ENCODE measurements around the gene IFNG.
"Not testable (repeated sequence)": the region's sequence is repeated elsewhere in the genome, so short reads cannot be mapped to it uniquely, and the experiment has no call there.

Gene IFNG

DNA sequence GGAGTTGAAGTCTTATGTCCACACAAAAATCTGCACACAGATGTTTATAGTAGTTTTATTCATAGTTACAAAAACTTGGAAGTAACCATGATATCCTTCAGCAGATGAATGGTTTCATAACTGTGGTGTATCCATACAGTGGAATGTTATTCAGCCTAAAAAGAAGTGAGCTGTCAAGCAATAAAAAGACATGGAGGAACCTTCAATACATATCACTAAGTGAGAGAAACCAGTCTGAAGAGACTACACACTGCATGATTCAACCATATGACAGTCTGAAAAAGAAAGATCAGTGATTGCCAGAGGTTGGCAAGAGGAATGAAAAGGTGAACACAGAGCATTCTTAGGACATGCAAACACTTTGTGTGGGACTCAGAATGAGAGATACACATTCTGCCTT, 18.6 kb upstream of the IFNG start:
- no peak overlapping the region for H3K4me3 ChIP-seq (ENCODE audit: low read length)
- TF ChIP-seq, protein P1, sequence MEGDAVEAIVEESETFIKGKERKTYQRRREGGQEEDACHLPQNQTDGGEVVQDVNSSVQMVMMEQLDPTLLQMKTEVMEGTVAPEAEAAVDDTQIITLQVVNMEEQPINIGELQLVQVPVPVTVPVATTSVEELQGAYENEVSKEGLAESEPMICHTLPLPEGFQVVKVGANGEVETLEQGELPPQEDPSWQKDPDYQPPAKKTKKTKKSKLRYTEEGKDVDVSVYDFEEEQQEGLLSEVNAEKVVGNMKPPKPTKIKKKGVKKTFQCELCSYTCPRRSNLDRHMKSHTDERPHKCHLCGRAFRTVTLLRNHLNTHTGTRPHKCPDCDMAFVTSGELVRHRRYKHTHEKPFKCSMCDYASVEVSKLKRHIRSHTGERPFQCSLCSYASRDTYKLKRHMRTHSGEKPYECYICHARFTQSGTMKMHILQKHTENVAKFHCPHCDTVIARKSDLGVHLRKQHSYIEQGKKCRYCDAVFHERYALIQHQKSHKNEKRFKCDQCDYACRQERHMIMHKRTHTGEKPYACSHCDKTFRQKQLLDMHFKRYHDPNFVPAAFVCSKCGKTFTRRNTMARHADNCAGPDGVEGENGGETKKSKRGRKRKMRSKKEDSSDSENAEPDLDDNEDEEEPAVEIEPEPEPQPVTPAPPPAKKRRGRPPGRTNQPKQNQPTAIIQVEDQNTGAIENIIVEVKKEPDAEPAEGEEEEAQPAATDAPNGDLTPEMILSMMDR (conservative IDR thresholded peaks at IDR 0.05; ENCODE audit: low read depth, low read length) = no peak
- no peak for DNase-seq (ENCODE audit: low read depth)

DNA sequence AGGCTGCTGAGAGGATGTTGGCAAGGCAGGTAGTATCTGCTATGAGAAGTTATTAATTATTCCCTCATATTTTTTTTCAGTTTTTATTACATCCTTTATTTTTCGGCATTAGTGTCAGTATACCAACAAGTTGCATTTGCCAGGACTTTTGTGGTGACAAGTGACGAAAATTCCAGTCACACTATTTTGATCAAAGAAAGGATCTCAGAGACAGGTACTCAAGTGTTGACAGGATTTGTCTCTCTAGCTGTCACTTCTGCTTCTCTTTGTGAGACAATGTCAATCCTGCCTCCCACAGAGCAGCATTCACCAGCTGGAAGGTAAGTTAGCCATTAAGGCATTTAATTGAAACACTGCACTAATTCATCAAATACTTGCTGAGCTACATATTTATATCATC, 18.0 kb upstream of the IFNG start:
- no peak for DNase-seq (ENCODE audit: low read depth)
- H3K4me3 ChIP-seq (ENCODE audit: low read length) = no peak overlapping the region
- TF ChIP-seq, protein P1 (conservative IDR thresholded peaks at IDR 0.05; ENCODE audit: low read depth, low read length) = no peak

DNA sequence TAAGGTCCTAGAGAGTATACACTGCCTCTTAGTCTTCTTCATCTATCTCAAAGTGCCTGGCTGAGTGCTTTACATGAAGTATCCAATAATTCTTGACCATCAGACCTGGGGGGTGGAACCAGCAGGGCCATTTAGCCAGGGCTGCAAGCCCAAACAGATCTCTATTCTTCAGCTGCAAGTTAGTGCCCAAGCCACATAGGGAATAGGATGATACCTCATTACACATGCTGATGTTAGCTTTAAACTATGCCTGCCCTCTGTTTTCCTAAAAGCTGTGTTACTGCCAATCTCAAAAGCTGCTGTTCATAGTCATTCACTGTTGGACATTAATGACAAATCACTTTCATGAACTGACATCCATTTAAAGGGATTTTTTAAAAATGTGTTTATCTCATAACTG, 16.7 kb upstream of the IFNG start:
- no peak for DNase-seq (ENCODE audit: low read depth)
- TF ChIP-seq, protein P1 (conservative IDR thresholded peaks at IDR 0.05; ENCODE audit: low read depth, low read length) = no peak
- H3K4me3 ChIP-seq (ENCODE audit: low read length) = no peak overlapping the region

DNA sequence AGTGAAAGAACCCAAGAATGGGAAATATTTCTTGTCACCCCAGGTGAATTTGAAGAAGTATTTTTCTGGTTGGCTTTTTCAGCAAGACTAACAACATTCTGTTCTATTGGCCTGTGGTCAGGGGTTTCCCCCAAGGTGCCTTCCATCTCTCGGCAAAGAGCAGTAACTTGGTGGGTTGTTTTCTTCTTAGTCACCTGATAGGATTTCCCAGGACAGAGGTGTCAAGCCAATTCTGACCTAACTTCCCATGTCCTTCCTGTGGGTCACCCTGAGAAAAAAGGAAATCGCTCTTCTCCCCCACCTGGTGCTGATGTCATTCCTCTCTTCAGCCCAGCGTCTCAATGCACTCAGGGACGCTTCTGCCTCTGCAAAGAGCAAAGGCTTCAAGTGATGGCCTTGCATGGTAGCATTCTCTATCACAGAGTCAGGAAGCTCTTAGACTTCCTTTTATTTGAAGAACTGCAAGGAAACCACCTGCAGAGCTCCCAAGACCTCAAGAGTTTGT, 16.1 kb upstream of the IFNG start:
- H3K4me3 ChIP-seq (ENCODE audit: low read length) = no peak overlapping the region
- TF ChIP-seq, protein P1 (conservative IDR thresholded peaks at IDR 0.05; ENCODE audit: low read depth, low read length) = no peak
- no peak for DNase-seq (ENCODE audit: low read depth)

DNA sequence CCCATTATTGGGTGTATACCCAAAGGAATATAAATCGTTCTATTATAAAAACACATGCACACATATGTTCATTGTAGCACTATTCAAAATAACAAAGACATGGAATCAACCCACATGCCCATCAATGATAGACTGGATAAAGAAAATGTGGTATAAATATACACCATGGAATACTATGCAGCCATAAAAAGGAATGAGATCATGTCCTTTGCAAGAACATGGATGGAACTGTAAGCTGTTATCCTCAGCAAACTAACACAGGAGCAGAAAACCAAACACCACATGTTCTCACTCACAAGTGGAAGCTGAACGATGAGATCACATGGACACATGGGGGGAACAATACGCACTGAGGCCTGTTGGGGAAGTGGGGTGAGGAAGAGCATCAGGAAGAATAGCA, 15.2 kb upstream of the IFNG start:
- not testable (repeated sequence) for H3K4me3 ChIP-seq (ENCODE audit: low read length)

DNA sequence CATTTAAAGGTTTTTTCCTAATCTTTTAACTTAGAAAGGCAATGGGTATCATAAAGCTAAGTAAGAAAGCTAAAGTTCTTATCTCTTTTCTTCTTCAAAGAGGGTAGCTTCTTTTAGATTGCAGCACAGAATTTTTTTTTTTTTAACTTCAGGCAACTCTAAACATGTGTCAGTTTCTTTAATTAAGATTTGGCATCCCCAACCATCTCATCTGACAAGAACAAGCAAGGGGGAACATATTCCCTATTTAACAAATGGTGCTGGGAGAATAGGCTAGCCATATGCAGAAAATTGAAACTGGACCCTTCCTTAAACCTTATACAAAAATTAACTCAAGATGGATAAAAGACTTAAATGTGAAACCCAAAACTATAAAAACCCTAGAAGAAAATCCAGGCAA, 14.3 kb upstream of the IFNG start:
- TF ChIP-seq, protein P1 (conservative IDR thresholded peaks at IDR 0.05; ENCODE audit: low read depth, low read length) = no peak
- H3K4me3 ChIP-seq (ENCODE audit: low read length) = no peak overlapping the region
- DNase-seq (ENCODE audit: low read depth) = no peak

More for the DNA sequence above, 15.2 kb upstream of the IFNG start:
- not testable (repeated sequence) for DNase-seq (ENCODE audit: low read depth)

DNA sequence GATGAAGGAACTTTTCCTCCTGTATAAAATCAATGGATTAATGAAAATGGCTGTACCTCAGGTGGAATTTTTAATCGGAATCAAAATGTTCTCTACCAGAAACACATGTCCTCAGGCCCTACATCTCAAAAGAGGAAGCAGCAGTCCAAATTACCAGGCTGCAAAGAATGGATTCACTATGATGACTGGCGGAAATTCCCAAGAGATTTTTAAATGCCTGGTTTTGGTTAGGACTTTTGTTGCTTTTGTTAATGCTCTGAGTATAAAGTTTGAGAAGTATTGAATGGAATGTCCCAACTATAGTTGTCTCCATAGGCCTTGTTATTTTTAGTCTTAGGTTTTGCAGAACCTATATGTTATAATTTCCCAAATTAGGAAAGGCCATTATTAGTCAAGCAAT, 11.2 kb upstream of the IFNG start:
- TF ChIP-seq, protein P1 (conservative IDR thresholded peaks at IDR 0.05; ENCODE audit: low read depth, low read length) = no peak
- H3K4me3 ChIP-seq (ENCODE audit: low read length) = no peak overlapping the region
- no peak for DNase-seq (ENCODE audit: low read depth)

Data from retinal pigment epithelial cell (primary cell).